ENCODE data around the gene ERCC6. TPM values are rescaled to one million over a fixed set of nuclear protein-coding genes. Genes with fewer than 3 reads are reported as not detected.

ERCC6 gene
- total RNA-seq, result 11.2 and 11.8 TPM in 2 replicates
- 10.3 TPM for polyA plus RNA-seq (2012)

- peak; percentile 98 for DNase-seq (ENCODE audit: low read depth)
Measured at GRCh38 chr10:49538381-49539319, at the start of gene ERCC6. Gene ERCC6, minus strand, starts transcription at chr10:49539121.

- DNase-seq (ENCODE audit: low read depth), result no peak
Measured at GRCh38 chr10:49587981-49588380, 49.1 kb upstream of the ERCC6 start.

- no peak for DNase-seq (ENCODE audit: low read depth)
Measured at GRCh38 chr10:49585387-49585786, 46.5 kb upstream of the ERCC6 start.

GRCh38 chr10:49579621-49580020, 40.7 kb upstream of the ERCC6 start:
- no peak for DNase-seq (ENCODE audit: low read depth)

GRCh38 chr10:49578392-49578791, 39.5 kb upstream of the ERCC6 start:
- no peak for DNase-seq (ENCODE audit: low read depth)

GRCh38 chr10:49577182-49577925, 38.4 kb upstream of the ERCC6 start:
- DNase-seq (ENCODE audit: low read depth), result no peak

GRCh38 chr10:49575489-49576072, 36.7 kb upstream of the ERCC6 start:
- DNase-seq (ENCODE audit: low read depth), result no peak

- no peak for DNase-seq (ENCODE audit: low read depth)
Measured at GRCh38 chr10:49572594-49573114, 33.7 kb upstream of the ERCC6 start.

- DNase-seq (ENCODE audit: low read depth), result no peak
Measured at GRCh38 chr10:49571388-49571787, 32.5 kb upstream of the ERCC6 start.

GRCh38 chr10:49569031-49569631, 30.2 kb upstream of the ERCC6 start:
- DNase-seq (ENCODE audit: low read depth), result peak; percentile 3

GRCh38 chr10:49568235-49568634, 29.3 kb upstream of the ERCC6 start:
- DNase-seq (ENCODE audit: low read depth), result peak; percentile 64

- DNase-seq (ENCODE audit: low read depth), result no peak
Measured at GRCh38 chr10:49567810-49568209, 28.9 kb upstream of the ERCC6 start.

- DNase-seq (ENCODE audit: low read depth), result peak; percentile 2
Measured at GRCh38 chr10:49564461-49565009, 25.6 kb upstream of the ERCC6 start.

- peak; percentile 3 for DNase-seq (ENCODE audit: low read depth)
Measured at GRCh38 chr10:49562893-49563292, 24.0 kb upstream of the ERCC6 start.

GRCh38 chr10:49560526-49560925, 21.6 kb upstream of the ERCC6 start:
- no peak for DNase-seq (ENCODE audit: low read depth)

GRCh38 chr10:49559476-49559875, 20.6 kb upstream of the ERCC6 start:
- no peak for DNase-seq (ENCODE audit: low read depth)

GRCh38 chr10:49558190-49558589, 19.3 kb upstream of the ERCC6 start:
- no peak for DNase-seq (ENCODE audit: low read depth)

GRCh38 chr10:49557681-49558080, 18.8 kb upstream of the ERCC6 start:
- DNase-seq (ENCODE audit: low read depth), result no peak

GRCh38 chr10:49556723-49557122, 17.8 kb upstream of the ERCC6 start:
- no peak for DNase-seq (ENCODE audit: low read depth)

- no peak for DNase-seq (ENCODE audit: low read depth)
Measured at GRCh38 chr10:49552277-49552676, 13.4 kb upstream of the ERCC6 start.

GRCh38 chr10:49550563-49550962, 11.6 kb upstream of the ERCC6 start:
- peak; percentile 5 for DNase-seq (ENCODE audit: low read depth)

All from myocyte (in vitro differentiated cells).